Measurements from ENCODE around the gene DPH2. TPM values are rescaled to one million over a fixed set of nuclear protein-coding genes. Genes with fewer than 3 reads are reported as not detected.

Gene DPH2
- total RNA-seq, 1 donor from 2014 or later = 9.5 TPM

- no peak for ATAC-seq
- no peak for DNase-seq (ENCODE audit: low spot score)
Observed at GRCh38 chr1:43996733-43997115, 26.9 kb downstream of the DPH2 start.

- DNase-seq (ENCODE audit: low spot score) (no peak), ATAC-seq (peak; percentile 10)
Observed at GRCh38 chr1:43997295-43997999, 27.6 kb downstream of the DPH2 start.

GRCh38 chr1:43998000-43998378, 28.2 kb downstream of the DPH2 start:
- DNase-seq (ENCODE audit: low spot score) (no peak), ATAC-seq (no peak)

GRCh38 chr1:43999455-43999854, 29.6 kb downstream of the DPH2 start:
- ATAC-seq (no peak), DNase-seq (ENCODE audit: low spot score) (no peak)

- ATAC-seq = no peak
- no peak for DNase-seq (ENCODE audit: low spot score)
Observed at GRCh38 chr1:44000122-44000665, 30.4 kb downstream of the DPH2 start.

GRCh38 chr1:44002165-44002564, 32.4 kb downstream of the DPH2 start:
- ATAC-seq (no peak), DNase-seq (ENCODE audit: low spot score) (no peak)

- no peak for ATAC-seq
- DNase-seq (ENCODE audit: low spot score) = no peak
Observed at GRCh38 chr1:44002606-44003157, 32.9 kb downstream of the DPH2 start.

- DNase-seq (ENCODE audit: low spot score) = no peak
Observed at GRCh38 chr1:44008259-44008658, 38.4 kb downstream of the DPH2 start.

GRCh38 chr1:44010935-44011471, 41.2 kb downstream of the DPH2 start:
- no peak for DNase-seq (ENCODE audit: low spot score)
- ATAC-seq = no peak

More at GRCh38 chr1:44008259-44008658, 38.4 kb downstream of the DPH2 start:
- no peak for ATAC-seq

GRCh38 chr1:44012404-44012803, 42.6 kb downstream of the DPH2 start:
- ATAC-seq (no peak), DNase-seq (ENCODE audit: low spot score) (no peak)

- ATAC-seq (no peak), DNase-seq (ENCODE audit: low spot score) (no peak)
Observed at GRCh38 chr1:44012941-44013609, 43.3 kb downstream of the DPH2 start.

GRCh38 chr1:44013949-44014348, 44.1 kb downstream of the DPH2 start:
- DNase-seq (ENCODE audit: low spot score) = no peak
- no peak for ATAC-seq

- ATAC-seq (no peak), DNase-seq (ENCODE audit: low spot score) (no peak)
Observed at GRCh38 chr1:44014365-44015104, 44.7 kb downstream of the DPH2 start.

GRCh38 chr1:44015206-44015605, 45.4 kb downstream of the DPH2 start:
- DNase-seq (ENCODE audit: low spot score) = no peak
- no peak for ATAC-seq

GRCh38 chr1:44016041-44016889, 46.5 kb downstream of the DPH2 start:
- ATAC-seq = no peak
- no peak for DNase-seq (ENCODE audit: low spot score)

- ATAC-seq (no peak), DNase-seq (ENCODE audit: low spot score) (no peak)
Observed at GRCh38 chr1:44016890-44017400, 47.1 kb downstream of the DPH2 start.

- ATAC-seq (no peak), DNase-seq (ENCODE audit: low spot score) (no peak)
Observed at GRCh38 chr1:44019466-44019948, 49.7 kb downstream of the DPH2 start.

- DNase-seq (ENCODE audit: low spot score) (no peak), ATAC-seq (no peak)
Observed at GRCh38 chr1:44020464-44020863, 50.7 kb downstream of the DPH2 start.

- ATAC-seq (no peak), DNase-seq (ENCODE audit: low spot score) (no peak)
Observed at GRCh38 chr1:44021156-44021555, 51.3 kb downstream of the DPH2 start.
